Fibroblast of skin of left biceps (primary cell): ENCODE results near the gene PCBD1.

ENCODE experiments used
- DNase-seq, 2 experiments: peaks; one replicate each; pipeline ENCODE4 v3.0.0-alpha.2; 2013; ENCODE audit warnings: low read depth in 2 of 2

PCBD1 gene

DNA sequence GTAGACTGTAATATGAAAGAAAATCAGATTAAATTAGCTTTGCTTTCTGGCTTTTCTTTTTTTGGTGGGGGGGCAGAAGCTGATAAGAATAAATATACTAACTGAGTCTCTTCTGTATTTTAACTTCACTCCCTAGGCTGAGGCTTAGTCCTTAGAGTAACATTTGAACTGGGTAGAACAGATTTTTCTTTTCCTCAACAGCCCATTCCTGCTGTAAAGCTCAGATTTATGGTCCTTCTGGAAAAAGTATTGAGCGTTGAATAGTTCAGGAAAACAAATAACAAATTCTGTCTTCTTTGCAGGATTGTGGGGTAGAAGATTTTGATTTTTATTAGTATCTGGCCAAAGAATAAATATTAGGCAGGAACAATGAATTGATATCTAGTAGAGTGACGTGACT is 54.8 kb downstream of the PCBD1 start:
- DNase-seq = no peak
